Activated B cell treated with CpG ODN at 0.5 μM for 24 hours (primary cell): ENCODE measurements around the gene MIPEP. TPM values are rescaled to one million over a fixed set of nuclear protein-coding genes. Genes with fewer than 3 reads are reported as not detected.

Experiments
- ATAC-seq: fragments of 200-7000 bp; cut with Tn5 transposase; one replicate; pipeline ENCODE4 v1.10.0; 2021; ENCODE audit warnings: low read depth, mild to moderate bottlenecking, moderate library complexity
- CTCF ChIA-PET: fragments of 350-600 bp; sonication (Branson Sonifier 250); formaldehyde crosslinking; loops from one replicate; lab custom pipeline; 2021; ENCODE audit warnings: antibody characterized with exemption; lab: Charles Lee
- POLR2A ChIA-PET: fragments of 350-600 bp; sonication (Branson Sonifier 250); formaldehyde crosslinking; loops from one replicate; lab custom pipeline; 2021; ENCODE audit warnings: antibody characterized with exemption; lab: Charles Lee
- DNase-seq: peaks from one replicate; pipeline ENCODE4 v3.0.0; 2022
- H3K27ac Mint-ChIP-seq: one replicate; pipeline ENCODE4 v1.8.0; 2020; ENCODE audit warnings: mixed read lengths
- H3K27me3 Mint-ChIP-seq: one replicate; pipeline ENCODE4 v1.8.0; 2021; ENCODE audit warnings: mixed read lengths
- H3K36me3 Mint-ChIP-seq: one replicate; pipeline ENCODE4 v1.8.0; 2021; ENCODE audit warnings: low read depth, mixed read lengths
- H3K4me1 Mint-ChIP-seq: one replicate; pipeline ENCODE4 v1.8.0; 2021; ENCODE audit warnings: mixed read lengths
- H3K4me3 Mint-ChIP-seq: one replicate; pipeline ENCODE4 v1.8.0; 2020; ENCODE audit warnings: mild to moderate bottlenecking, mixed read lengths
- H3K9me3 Mint-ChIP-seq: one replicate; pipeline ENCODE4 v1.8.0; 2020; ENCODE audit warnings: mixed read lengths
- CTCF ChIP-seq: fragments of 200-600 bp; IDR thresholded peaks from one replicate; pipeline ENCODE4 v1.8.0; 2022; ENCODE audit warnings: antibody characterized with exemption, mild to moderate bottlenecking
- intact Hi-C: fragments of 100-400 bp; cut with micrococcal nuclease; formaldehyde crosslinking; loops from one replicate; pipeline ENCODE4 v1.15.1; 2024
- total RNA-seq: library from RNA; stranded (reverse); gene quantifications from 2 replicates; pipeline ENCODE4 v1.2.3, GENCODE V29; 2022

Gene MIPEP
- total RNA-seq, 1 donor from 2014 or later = 19.7 TPM

- intact Hi-C loops = no loop called here
- DNase-seq = no peak
- CTCF ChIA-PET = no interaction called here
- no peak overlapping the region for H3K4me3 Mint-ChIP-seq
- POLR2A ChIA-PET = no interaction called here
- no peak overlapping the region for H3K27ac Mint-ChIP-seq
- no peak for ATAC-seq
- no peaks in the 10 kb centered on the region for H3K27me3 Mint-ChIP-seq
- H3K36me3 Mint-ChIP-seq = peaks cover 10% of the 10 kb centered on the region
- no peaks in the 10 kb centered on the region for H3K4me1 Mint-ChIP-seq
- TF ChIP-seq CTCF = no peak
- H3K9me3 Mint-ChIP-seq = peaks cover 2% of the 10 kb centered on the region
These were observed 165.7 kb downstream of the MIPEP start for GRCh38 chr13:23723471-23723870.

- ATAC-seq (no peak), DNase-seq (no peak)
- TF ChIP-seq CTCF = no peak
- Mint-ChIP-seq H3K9me3 (peaks cover 2% of the 10 kb centered on the region), H3K27ac (no peak overlapping the region), H3K4me3 (no peak overlapping the region), H3K4me1 (no peaks in the 10 kb centered on the region), H3K27me3 (no peaks in the 10 kb centered on the region), H3K36me3 (peaks cover 8% of the 10 kb centered on the region)
- intact Hi-C loops = no loop called here
- ChIA-PET CTCF (no interaction called here), POLR2A (no interaction called here)
These were observed 166.3 kb downstream of the MIPEP start for GRCh38 chr13:23722726-23723453.

- ATAC-seq = no peak
- Mint-ChIP-seq H3K9me3 (peaks cover 2% of the 10 kb centered on the region), H3K27me3 (peaks cover 2% of the 10 kb centered on the region), H3K27ac (no peak overlapping the region), H3K4me3 (no peak overlapping the region), H3K36me3 (no peaks in the 10 kb centered on the region), H3K4me1 (no peaks in the 10 kb centered on the region)
- no peak for TF ChIP-seq CTCF
- no peak for DNase-seq
- ChIA-PET CTCF (no interaction called here), POLR2A (no interaction called here)
- intact Hi-C loops = loop anchor here (5.0 kb wide), 1 partner anchor 153 kb away; no protein-coding TSS in a partner anchor
These were observed 170.2 kb downstream of the MIPEP start for GRCh38 chr13:23718996-23719395.

GRCh38 chr13:23716401-23716800 lies 172.8 kb downstream of the MIPEP start:
- ChIA-PET POLR2A (no interaction called here), CTCF (no interaction called here)
- no peak for ATAC-seq
- Mint-ChIP-seq H3K36me3 (no peaks in the 10 kb centered on the region), H3K4me3 (no peak overlapping the region), H3K9me3 (peaks cover 3% of the 10 kb centered on the region), H3K27ac (no peak overlapping the region), H3K27me3 (peaks cover 2% of the 10 kb centered on the region), H3K4me1 (no peaks in the 10 kb centered on the region)
- TF ChIP-seq CTCF = no peak
- no peak for DNase-seq
- intact Hi-C loops = loop anchor here (5.0 kb wide), 1 partner anchor 156 kb away; no protein-coding TSS in a partner anchor

GRCh38 chr13:23715762-23716235 lies 173.4 kb downstream of the MIPEP start:
- no peaks in the 10 kb centered on the region for H3K36me3 Mint-ChIP-seq
- ATAC-seq (no peak), DNase-seq (no peak)
- H3K9me3 Mint-ChIP-seq = peaks cover 3% of the 10 kb centered on the region
- intact Hi-C loops = loop anchor here (5.0 kb wide), 1 partner anchor 157 kb away; no protein-coding TSS in a partner anchor
- no peak overlapping the region for H3K27ac Mint-ChIP-seq
- POLR2A ChIA-PET = no interaction called here
- no peak for TF ChIP-seq CTCF
- CTCF ChIA-PET = no interaction called here
- H3K27me3 Mint-ChIP-seq = peaks cover 2% of the 10 kb centered on the region
- H3K4me1 Mint-ChIP-seq = no peaks in the 10 kb centered on the region
- no peak overlapping the region for H3K4me3 Mint-ChIP-seq
